Heart right ventricle (tissue), 16 donors: ENCODE measurements around the gene UBA3. TPM values are rescaled to one million over a fixed set of nuclear protein-coding genes. Genes with fewer than 3 reads are reported as not detected.

Source experiments
- ATAC-seq, 8 donors: fragments of 200-7000 bp; cut with Tn5 transposase; one replicate each; pipeline ENCODE4 v1.9.1; 2020; ENCODE audit warnings: mild to moderate bottlenecking in 8 of 8, moderate library complexity in 8 of 8, moderate number of reproducible peaks in 1 of 8
- DNase-seq, 2 donors: peaks; one replicate each; pipeline ENCODE4 v3.0.0-alpha.2; 2020
- H3K27ac ChIP-seq, 10 donors: fragments of 200-600 bp; sonication (generic) in 2 of 10; one replicate each; pipeline versions ENCODE4 v1.5.0 to v1.8.0; 2020 to 2022; ENCODE audit warnings: mild to moderate bottlenecking in 3 of 10
- H3K27me3 ChIP-seq, 7 donors: fragments of 200-600 bp; one replicate each; pipeline ENCODE4 v1.8.0; 2021 to 2022; ENCODE audit warnings: mild to moderate bottlenecking in 2 of 7
- H3K36me3 ChIP-seq, 9 donors: fragments of 200-600 bp; sonication (generic) in 1 of 9; one replicate each; pipeline versions ENCODE4 v1.5.0 to v1.8.0; 2020 to 2022; ENCODE audit warnings: mild to moderate bottlenecking in 2 of 9
- H3K4me1 ChIP-seq, 9 donors: fragments of 200-600 bp; sonication (generic) in 1 of 9; one replicate each; pipeline versions ENCODE4 v1.5.0 to v1.8.0; 2020 to 2022; ENCODE audit warnings: mild to moderate bottlenecking in 4 of 9
- H3K4me3 ChIP-seq, 10 donors: fragments of 200-600 bp; sonication (generic) in 2 of 10; one replicate each; pipeline versions ENCODE4 v1.5.0 to v1.8.0; 2020 to 2022; ENCODE audit warnings: mild to moderate bottlenecking in 7 of 10, moderate library complexity in 2 of 10
- H3K9me3 ChIP-seq, 11 donors: fragments of 200-600 bp in 10 of 11; sonication (generic) in 2 of 11; one replicate each; pipeline versions ENCODE4 v1.5.0 to v1.8.0; 2013 to 2022; ENCODE audit warnings: mild to moderate bottlenecking in 2 of 11, control low read depth in 1 of 11, moderate library complexity in 1 of 11
- CTCF ChIP-seq, 9 donors: fragments of 200-600 bp; sonication (generic) in 2 of 9; IDR thresholded peaks; one replicate each; pipeline versions ENCODE4 v1.5.0 to v1.8.0; 2021 to 2022; ENCODE audit warnings: antibody characterized with exemption in 9 of 9, mild to moderate bottlenecking in 5 of 9, moderate library complexity in 1 of 9
- WGBS, 2 donors: extraction: QIAGEN DNeasy Blood & Tissue Kit; methylation state at CpG; one replicate each; pipeline ENCODE4 v1.1.7; 2013; ENCODE audit warnings: inconsistent platforms in 1 of 2; 5-methylcytosine and 5-hydroxymethylcytosine counted together
- intact Hi-C, 10 donors: fragments of 100-400 bp; cut with DNase I; formaldehyde crosslinking; loops; one replicate each; pipeline versions ENCODE4 v1.11.1 to v1.14.2; 2022
- polyA plus RNA-seq, 2 donors: library from polyadenylated mRNA; stranded (reverse); fragments of 200-250 nt; gene quantifications; one replicate each; pipeline ENCODE4 v1.2.3, GENCODE V29; 2013
- total RNA-seq, 10 donors: library from RNA; stranded (reverse); fragmentation: NEBNext Ultra II Directional in 3 of 10; extraction: Animal tissue kit (Norgen Biotek cat#: 25700) in 3 of 10; gene quantifications; one replicate each; pipeline versions ENCODE4 v1.2.1 to v1.2.4, GENCODE V29; 2021 to 2023
- donor health status: Arrhythmogenic right ventricular cardiomyopathy.
- donor health status: ischemic (EF 13 %, LVEDD 7.1; RV severe dilation, severe dysfunction).
- donor health status: healthy with polysubstance abuse.
- donor health status: DM: no; HTN: yes; CAD: no.
- donor health status: DM: no; HTN: no; CAD: no.
- donor health status: ischemic (EF 25% LVEDD 6.9; RV normal size, moderate dysfunction).
- donor health status: ischemic (EF 25% LVEDD 5.7; RV mildly dilated, moderate dysfunction).
- donor health status: healthy.
- donor health status: DM: yes; HTN: yes; CAD: no.
- donor health status: Ischemic cardiomyopathy.
- donor health status: ischemic (EF 35%, LVEDD 5.7; RV mildly dilated, moderate dysfunction).
- donor health status: nonischemic (EF 11% LVEDD 7.7; RV severe dilation, severe dysfunction).
- donor health status: DM: yes; HTN: yes; CAD: no.
- donor health status: PGD.
- donor health status: ischemic (EF 29% LVEDD 5.4; RV normal size, mild dysfunction).
- donor health status: nonischemic (EF 23%, LVEDD 6.1; RV moderate dilation, normal function).

Gene UBA3
- total and polyA plus RNA-seq, 12 donors: 36.7 to 119 (median 86.5) TPM

DNA sequence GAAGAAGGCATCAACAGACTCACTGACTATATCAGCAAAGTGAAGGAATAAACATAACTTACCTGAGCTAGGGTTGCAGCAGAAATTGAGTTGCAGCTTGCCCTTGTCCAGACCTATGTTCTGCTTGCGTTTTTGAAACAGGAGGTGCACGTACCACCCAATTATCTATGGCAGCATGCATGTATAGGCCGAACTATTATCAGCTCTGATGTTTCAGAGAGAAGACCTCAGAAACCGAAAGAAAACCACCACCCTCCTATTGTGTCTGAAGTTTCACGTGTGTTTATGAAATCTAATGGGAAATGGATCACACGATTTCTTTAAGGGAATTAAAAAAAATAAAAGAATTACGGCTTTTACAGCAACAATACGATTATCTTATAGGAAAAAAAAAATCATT is 24.4 kb upstream of the UBA3 start:
- Histone ChIP-seq H3K36me3 (peaks cover 0 to 82% (median 18%) of the 10 kb centered on the region in 9 donors), H3K4me3 (no peak overlapping the region), H3K27me3 (no peaks in the 10 kb centered on the region), H3K27ac (peak overlapping the region in 6 of 10 donors; percentile 6 to 68 (median 46)), H3K4me1 (peaks cover 0 to 78% (median 47%) of the 10 kb centered on the region in 9 donors), H3K9me3 (no peaks in the 10 kb centered on the region)
- intact Hi-C loops: no loop called here
- no peak for TF ChIP-seq CTCF (IDR thresholded peaks at IDR 0.05)
- 61 to 69% methylated on average over 8 of the region's 8 CpGs for WGBS, 2 donors
- DNase-seq (no peak), ATAC-seq (peak in 1 of 8 donors; percentile 9)

DNA sequence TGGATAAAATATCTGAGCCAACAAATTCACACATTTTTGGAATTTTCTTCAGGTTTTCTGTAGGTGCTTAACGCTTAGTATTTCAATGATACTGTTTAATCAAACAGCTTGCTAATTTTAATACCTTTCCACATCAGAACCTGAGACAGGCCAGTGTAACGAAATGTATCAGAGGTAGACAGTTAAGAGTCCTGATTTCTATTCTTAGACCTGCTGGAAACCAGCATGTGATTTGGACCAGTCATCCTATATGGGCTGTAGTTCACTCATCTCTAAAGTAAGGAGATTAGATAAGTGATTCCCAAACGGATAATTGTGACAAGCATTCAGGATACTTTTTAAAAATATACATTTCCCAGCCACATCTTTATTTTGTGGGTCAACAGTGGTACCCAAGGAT is 23.0 kb upstream of the UBA3 start:
- Histone ChIP-seq H3K4me3 (no peak overlapping the region), H3K9me3 (no peaks in the 10 kb centered on the region), H3K36me3 (peaks cover 0 to 73% (median 18%) of the 10 kb centered on the region in 9 donors), H3K27me3 (no peaks in the 10 kb centered on the region), H3K27ac (peak overlapping the region in 8 of 10 donors; percentile 21 to 68 (median 42)), H3K4me1 (peaks cover 0 to 81% (median 57%) of the 10 kb centered on the region in 9 donors)
- DNase-seq (no peak), ATAC-seq (peak in 4 of 8 donors; percentile 47 to 63 (median 57))
- intact Hi-C loops: no loop called here
- no peak for TF ChIP-seq CTCF (IDR thresholded peaks at IDR 0.05)
- WGBS, 2 donors: 54 to 62% methylated on average over 3 of the region's 3 CpGs

- peak in 1 of 8 donors; percentile 15 for ATAC-seq
- DNase-seq: no peak
- WGBS, 2 donors: 82 to 87% methylated on average over 4 of the region's 4 CpGs
- Histone ChIP-seq H3K9me3 (no peaks in the 10 kb centered on the region), H3K27ac (peak overlapping the region in 6 of 10 donors; percentile 21 to 68 (median 42)), H3K27me3 (no peaks in the 10 kb centered on the region), H3K36me3 (peaks cover 0 to 79% (median 18%) of the 10 kb centered on the region in 9 donors), H3K4me1 (peaks cover 0 to 88% (median 65%) of the 10 kb centered on the region in 9 donors), H3K4me3 (no peak overlapping the region)
- TF ChIP-seq CTCF (IDR thresholded peaks at IDR 0.05): no peak
- intact Hi-C loops: no loop called here
Measured at GRCh38 chr3:69102384-69102783, 22.2 kb upstream of the UBA3 start.

- Histone ChIP-seq H3K27me3 (no peaks in the 10 kb centered on the region), H3K36me3 (peaks cover 0 to 83% (median 14%) of the 10 kb centered on the region in 9 donors), H3K27ac (peak overlapping the region in 7 of 10 donors; percentile 4 to 70 (median 37)), H3K9me3 (no peaks in the 10 kb centered on the region), H3K4me1 (peaks cover 1 to 97% (median 74%) of the 10 kb centered on the region in 9 donors), H3K4me3 (no peak overlapping the region)
- TF ChIP-seq CTCF (IDR thresholded peaks at IDR 0.05): no peak
- intact Hi-C loops: no loop called here
- 58 to 68% methylated on average over 4 of the region's 4 CpGs for WGBS, 2 donors
- ATAC-seq (peak in 1 of 8 donors; percentile 44), DNase-seq (no peak)
Measured at GRCh38 chr3:69099576-69099975, 19.4 kb upstream of the UBA3 start.
